AG10803 (cell line): ENCODE data around the gene FLVCR2.

ENCODE experiments used
- DNase-seq: peaks from one replicate; pipeline ENCODE4 v3.0.0; 2010; ENCODE audit warnings: low read depth
- H3K4me3 ChIP-seq: 2 replicates; pipeline ENCODE4 v1.5.1; 2011; ENCODE audit warnings: mild to moderate bottlenecking, low read length, control low read depth
- CTCF ChIP-seq: conservative IDR thresholded peaks from 2 replicates; pipeline ENCODE4 v1.5.1; 2011; ENCODE audit warnings: mild to moderate bottlenecking, low read length, control low read depth, inconsistent platforms

Gene FLVCR2

GRCh38 chr14:75558440-75558839 lies 20.0 kb upstream of the FLVCR2 start:
- TF ChIP-seq CTCF, result no peak
- H3K4me3 ChIP-seq, result no peak overlapping the region
- DNase-seq, result no peak

DNA sequence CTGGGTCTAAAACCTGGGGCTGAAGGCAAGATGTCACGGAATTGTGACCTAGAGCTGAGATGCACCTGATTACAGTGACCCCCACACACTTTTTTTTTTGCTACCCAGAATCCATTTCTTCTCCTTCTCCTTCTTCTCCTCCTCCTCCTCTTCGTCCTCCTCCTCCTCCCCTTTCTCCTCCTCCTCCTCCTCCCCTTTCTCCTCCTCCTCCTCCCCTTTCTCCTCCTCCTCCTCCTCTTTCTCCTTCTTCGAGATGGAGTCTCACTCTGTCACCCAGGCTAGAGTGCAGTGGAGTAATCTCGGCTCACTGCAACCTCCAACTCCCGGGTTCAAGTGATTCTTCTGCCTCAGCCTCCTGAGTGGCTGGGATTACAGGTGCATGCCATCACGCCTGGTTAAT lies 19.4 kb upstream of the FLVCR2 start:
- no peak for DNase-seq
- TF ChIP-seq CTCF, result no peak

GRCh38 chr14:75559451-75560222 lies 18.8 kb upstream of the FLVCR2 start:
- no peak overlapping the region for H3K4me3 ChIP-seq
- no peak for TF ChIP-seq CTCF
- DNase-seq, result peak; percentile 65

More for the DNA sequence above, 19.4 kb upstream of the FLVCR2 start:
- H3K4me3 ChIP-seq, result no peak overlapping the region

GRCh38 chr14:75561013-75561432 lies 17.4 kb upstream of the FLVCR2 start:
- TF ChIP-seq CTCF, result peak; percentile 90
- peak; percentile 62 for DNase-seq
- no peak overlapping the region for H3K4me3 ChIP-seq

DNA sequence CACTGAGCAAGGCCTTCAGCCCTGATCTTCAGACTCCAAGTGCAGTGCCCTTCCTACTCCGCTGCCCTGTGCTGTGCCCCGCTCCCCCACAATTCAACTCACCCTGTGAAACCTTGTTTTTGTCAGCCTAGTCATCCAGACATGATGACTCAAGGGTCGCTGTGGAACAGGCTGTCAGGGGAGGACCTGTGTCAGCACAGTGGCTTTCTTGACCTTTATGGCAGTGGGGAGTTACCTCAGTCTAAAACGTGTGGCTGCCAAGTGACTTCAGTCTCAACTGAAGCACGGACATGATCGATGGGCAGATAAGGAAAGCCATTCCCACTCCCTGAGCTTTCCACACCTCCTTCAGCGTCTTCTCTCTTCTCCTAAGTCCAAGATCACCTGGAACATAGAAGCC lies 16.3 kb upstream of the FLVCR2 start:
- no peak for DNase-seq
- no peak for TF ChIP-seq CTCF
- no peak overlapping the region for H3K4me3 ChIP-seq

GRCh38 chr14:75562489-75562888 lies 15.9 kb upstream of the FLVCR2 start:
- DNase-seq, result no peak
- H3K4me3 ChIP-seq, result no peak overlapping the region
- no peak for TF ChIP-seq CTCF

DNA sequence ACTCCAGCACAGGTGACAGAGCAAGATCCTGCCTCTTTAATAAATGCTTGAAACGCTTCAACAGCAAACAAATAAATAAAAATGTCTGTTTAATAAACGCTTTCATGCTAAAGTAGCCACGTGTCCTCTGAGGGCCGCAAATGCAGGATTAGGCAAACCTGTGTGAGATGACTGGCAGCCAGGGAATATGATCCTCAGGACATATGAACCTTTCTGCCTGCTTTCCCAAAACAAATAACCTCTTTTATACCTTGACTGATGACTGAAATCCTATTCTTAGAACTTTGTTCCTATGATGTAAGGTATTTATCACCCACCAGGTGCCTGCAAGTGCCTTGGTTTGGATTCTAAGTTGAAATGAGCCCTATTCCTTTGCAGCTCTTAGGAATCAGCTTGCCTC lies 14.5 kb upstream of the FLVCR2 start:
- no peak for TF ChIP-seq CTCF

More for the DNA sequence above, 14.5 kb upstream of the FLVCR2 start:
- no peak for DNase-seq
- no peak overlapping the region for H3K4me3 ChIP-seq
